Suprapubic skin (tissue), 4 donors: ENCODE data around the gene GRB10. TPM values are rescaled to one million over a fixed set of nuclear protein-coding genes. Genes with fewer than 3 reads are reported as not detected.

Source experiments
- DNase-seq, 2 donors: peaks; one replicate each; pipeline ENCODE4 v3.0.0-alpha.2; 2019; ENCODE audit warnings: low spot score in 2 of 2
- H3K27ac ChIP-seq: fragments of 200-600 bp; sonication (generic); one replicate; pipeline ENCODE4 v1.5.1; 2019
- H3K27me3 ChIP-seq: fragments of 200-600 bp; sonication (generic); one replicate; pipeline ENCODE4 v1.5.1; 2019
- H3K36me3 ChIP-seq: fragments of 200-600 bp; sonication (generic); one replicate; pipeline ENCODE4 v1.5.1; 2019
- H3K4me1 ChIP-seq: fragments of 200-600 bp; sonication (generic); one replicate; pipeline ENCODE4 v1.5.1; 2019
- H3K4me3 ChIP-seq: fragments of 200-600 bp; sonication (generic); one replicate; pipeline ENCODE4 v1.5.1; 2019; ENCODE audit warnings: mild to moderate bottlenecking
- H3K9me3 ChIP-seq: fragments of 200-600 bp; sonication (generic); one replicate; pipeline ENCODE4 v1.5.1; 2019
- CTCF ChIP-seq, 2 donors: fragments of 200-600 bp in 1 of 2; fragments of 450-650 bp in 1 of 2; sonication (generic) in 1 of 2; IDR thresholded peaks; one replicate each; pipeline ENCODE4 v1.5.1; 2016 to 2019; ENCODE audit warnings: antibody characterized with exemption in 2 of 2, mild to moderate bottlenecking in 1 of 2, moderate library complexity in 1 of 2
- EP300 ChIP-seq: sonication (generic); formaldehyde crosslinking; IDR thresholded peaks from one replicate; pipeline ENCODE4 v1.6.1; 2017; ENCODE audit warnings: antibody characterized with exemption
- POLR2A ChIP-seq, 2 donors: fragments of 450-650 bp; IDR thresholded peaks; one replicate each; pipeline ENCODE4 v1.6.1; 2017; ENCODE audit warnings: antibody characterized with exemption in 2 of 2, mild to moderate bottlenecking in 2 of 2, moderate library complexity in 2 of 2
- POLR2AphosphoS5 ChIP-seq, 3 donors: sonication (generic); formaldehyde crosslinking; IDR thresholded peaks; one replicate each; pipeline ENCODE4 v1.6.1; 2017; ENCODE audit warnings: antibody characterized with exemption in 3 of 3
- WGBS: methylation state at CpG from one replicate; pipeline ENCODE4 v1.1.5; 2018; 5-methylcytosine and 5-hydroxymethylcytosine counted together
- total RNA-seq, 4 donors: library from RNA; depleted of rRNA; stranded (reverse); fragments of >200 nt; gene quantifications; one replicate each; pipeline ENCODE4 v1.1.0, GENCODE V29; 2016

Gene GRB10
- total RNA-seq, 4 donors from 2014 or later: 7.8 to 56.2 (median 11.5) TPM

GRCh38 chr7:50622821-50623220 is 159.9 kb downstream of the GRB10 start:
- Histone ChIP-seq H3K27me3 (no peaks in the 10 kb centered on the region), H3K4me3 (no peak overlapping the region), H3K36me3 (peaks cover 9% of the 10 kb centered on the region), H3K27ac (no peak overlapping the region), H3K4me1 (no peaks in the 10 kb centered on the region), H3K9me3 (no peaks in the 10 kb centered on the region)
- WGBS: 88% methylated on average over 2 of the region's 2 CpGs
- TF ChIP-seq POLR2AphosphoS5 (IDR thresholded peaks at IDR 0.05) (no peak), CTCF (IDR thresholded peaks at IDR 0.05) (no peak), EP300 (no peak), POLR2A (IDR thresholded peaks at IDR 0.05) (no peak)
- DNase-seq: no peak

- H3K4me1 ChIP-seq: no peaks in the 10 kb centered on the region
- H3K9me3 ChIP-seq: no peaks in the 10 kb centered on the region
- H3K27me3 ChIP-seq: no peaks in the 10 kb centered on the region
- DNase-seq: no peak
- 76% methylated on average over 11 of the region's 11 CpGs for WGBS
- H3K4me3 ChIP-seq: no peak overlapping the region
- TF ChIP-seq EP300 (no peak), CTCF (IDR thresholded peaks at IDR 0.05) (no peak), POLR2A (IDR thresholded peaks at IDR 0.05) (no peak), POLR2AphosphoS5 (IDR thresholded peaks at IDR 0.05) (no peak)
- peaks cover 13% of the 10 kb centered on the region for H3K36me3 ChIP-seq
- no peak overlapping the region for H3K27ac ChIP-seq
These were observed 160.7 kb downstream of the GRB10 start for GRCh38 chr7:50621973-50622490.

- TF ChIP-seq POLR2AphosphoS5 (IDR thresholded peaks at IDR 0.05): no peak
- TF ChIP-seq EP300: no peak
- no peak for TF ChIP-seq CTCF (IDR thresholded peaks at IDR 0.05)
- no peak for TF ChIP-seq POLR2A (IDR thresholded peaks at IDR 0.05)
- Histone ChIP-seq H3K4me3 (no peak overlapping the region), H3K27ac (no peak overlapping the region), H3K4me1 (no peaks in the 10 kb centered on the region), H3K9me3 (no peaks in the 10 kb centered on the region), H3K36me3 (peaks cover 6% of the 10 kb centered on the region), H3K27me3 (no peaks in the 10 kb centered on the region)
- DNase-seq: no peak
- WGBS: 72% methylated on average over 8 of the region's 8 CpGs
These were observed 161.5 kb downstream of the GRB10 start for GRCh38 chr7:50621206-50621605.

GRCh38 chr7:50620433-50620832 is 162.3 kb downstream of the GRB10 start:
- Histone ChIP-seq H3K4me1 (no peaks in the 10 kb centered on the region), H3K27ac (no peak overlapping the region), H3K27me3 (no peaks in the 10 kb centered on the region), H3K4me3 (no peak overlapping the region), H3K9me3 (no peaks in the 10 kb centered on the region), H3K36me3 (peaks cover 4% of the 10 kb centered on the region)
- WGBS: 64% methylated on average over 11 of the region's 11 CpGs
- no peak for DNase-seq
- no peak for TF ChIP-seq CTCF (IDR thresholded peaks at IDR 0.05)
- TF ChIP-seq EP300: no peak
- no peak for TF ChIP-seq POLR2AphosphoS5 (IDR thresholded peaks at IDR 0.05)
- TF ChIP-seq POLR2A (IDR thresholded peaks at IDR 0.05): no peak

GRCh38 chr7:50619684-50620083 is 163.0 kb downstream of the GRB10 start:
- Histone ChIP-seq H3K36me3 (peaks cover 4% of the 10 kb centered on the region), H3K9me3 (no peaks in the 10 kb centered on the region), H3K4me1 (no peaks in the 10 kb centered on the region), H3K27me3 (no peaks in the 10 kb centered on the region), H3K27ac (no peak overlapping the region), H3K4me3 (no peak overlapping the region)
- 96% methylated on average over 14 of the region's 14 CpGs for WGBS
- TF ChIP-seq POLR2A (IDR thresholded peaks at IDR 0.05) (no peak), CTCF (IDR thresholded peaks at IDR 0.05) (no peak), EP300 (no peak), POLR2AphosphoS5 (IDR thresholded peaks at IDR 0.05) (no peak)
- DNase-seq: no peak
